ENCODE results near the gene LAMC3. TPM values are rescaled to one million over a fixed set of nuclear protein-coding genes. Genes with fewer than 3 reads are reported as not detected.

LAMC3 gene
- total RNA-seq, 1 experiment from 2014 or later = not detected

DNA sequence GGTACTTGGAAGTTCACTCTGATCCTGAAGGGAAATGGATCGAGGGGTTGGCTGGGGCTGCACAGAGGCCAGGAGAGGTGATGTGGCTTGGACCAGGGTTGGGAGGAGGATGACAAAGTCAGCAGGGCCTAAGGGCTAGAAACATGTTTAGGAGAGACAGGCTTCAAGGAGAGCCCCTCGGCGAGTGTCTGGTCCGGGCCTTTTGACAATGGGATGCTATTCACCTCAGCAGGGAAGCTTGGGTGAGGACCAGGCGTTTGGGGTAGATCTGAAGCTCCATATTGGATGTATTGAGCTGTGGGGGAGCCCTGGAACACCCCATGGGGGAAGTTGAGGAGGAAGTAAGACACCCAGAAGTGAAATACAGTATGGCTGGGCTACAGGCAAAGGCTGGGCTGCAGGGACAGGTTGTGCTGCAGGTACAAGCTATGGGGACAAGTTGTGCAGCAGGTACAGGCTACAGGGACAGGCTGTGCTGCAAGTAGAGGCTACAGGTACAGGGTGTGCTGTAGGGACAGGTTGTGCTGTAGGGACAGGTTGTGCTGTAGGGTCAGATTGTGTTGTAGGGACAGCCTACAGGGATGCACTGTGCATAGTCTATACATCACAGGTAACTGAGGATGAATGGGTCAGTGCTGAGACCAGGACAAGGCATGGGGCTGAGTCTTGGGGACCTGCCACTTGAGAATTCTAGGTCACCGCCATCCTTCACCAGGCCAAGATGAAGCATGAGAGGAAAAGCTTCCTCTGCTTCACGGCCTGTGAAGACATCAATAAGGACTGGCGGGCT, 47.3 kb upstream of the LAMC3 start:
- no peaks in the 10 kb centered on the region for H3K27me3 Mint-ChIP-seq (ENCODE audit: insufficient read depth, unreplicated experiment)
- DNase-seq (ENCODE audit: unreplicated experiment) = no peak
- no TSS peak for BruUV-seq (replicated peaks)
- H3K4me1 Mint-ChIP-seq (ENCODE audit: insufficient read depth, unreplicated experiment) = peaks cover 24% of the 10 kb centered on the region
- TF ChIP-seq, protein P1, sequence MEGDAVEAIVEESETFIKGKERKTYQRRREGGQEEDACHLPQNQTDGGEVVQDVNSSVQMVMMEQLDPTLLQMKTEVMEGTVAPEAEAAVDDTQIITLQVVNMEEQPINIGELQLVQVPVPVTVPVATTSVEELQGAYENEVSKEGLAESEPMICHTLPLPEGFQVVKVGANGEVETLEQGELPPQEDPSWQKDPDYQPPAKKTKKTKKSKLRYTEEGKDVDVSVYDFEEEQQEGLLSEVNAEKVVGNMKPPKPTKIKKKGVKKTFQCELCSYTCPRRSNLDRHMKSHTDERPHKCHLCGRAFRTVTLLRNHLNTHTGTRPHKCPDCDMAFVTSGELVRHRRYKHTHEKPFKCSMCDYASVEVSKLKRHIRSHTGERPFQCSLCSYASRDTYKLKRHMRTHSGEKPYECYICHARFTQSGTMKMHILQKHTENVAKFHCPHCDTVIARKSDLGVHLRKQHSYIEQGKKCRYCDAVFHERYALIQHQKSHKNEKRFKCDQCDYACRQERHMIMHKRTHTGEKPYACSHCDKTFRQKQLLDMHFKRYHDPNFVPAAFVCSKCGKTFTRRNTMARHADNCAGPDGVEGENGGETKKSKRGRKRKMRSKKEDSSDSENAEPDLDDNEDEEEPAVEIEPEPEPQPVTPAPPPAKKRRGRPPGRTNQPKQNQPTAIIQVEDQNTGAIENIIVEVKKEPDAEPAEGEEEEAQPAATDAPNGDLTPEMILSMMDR (IDR thresholded peaks at IDR 0.05; ENCODE audit: unreplicated experiment) = no peak
- intact Hi-C loops (cut with micrococcal nuclease) = loop anchor here (2.0 kb wide), 1 partner anchor 15 kb away; no protein-coding TSS in a partner anchor
- POLR2A ChIA-PET = interaction anchor here (0.6 to 1.2 kb wide), 4 partner anchors 13 to 546 kb away, joined by 3 to 5 read pairs (median 3); no protein-coding TSS in a partner anchor
- H3K9me3 Mint-ChIP-seq (ENCODE audit: unreplicated experiment) = peaks cover 8% of the 10 kb centered on the region
- CTCF ChIA-PET = interaction anchor here (0.6 to 1.2 kb wide), 4 partner anchors 12 to 96 kb away, joined by 3 read pairs; no protein-coding TSS in a partner anchor
- peaks cover 6% of the 10 kb centered on the region for H3K36me3 Mint-ChIP-seq (ENCODE audit: insufficient read depth, unreplicated experiment)
- H3K27ac Mint-ChIP-seq (ENCODE audit: low read depth, unreplicated experiment) = peak overlapping the region; percentile 88
- H3K4me3 Mint-ChIP-seq (ENCODE audit: unreplicated experiment) = no peak overlapping the region

DNA sequence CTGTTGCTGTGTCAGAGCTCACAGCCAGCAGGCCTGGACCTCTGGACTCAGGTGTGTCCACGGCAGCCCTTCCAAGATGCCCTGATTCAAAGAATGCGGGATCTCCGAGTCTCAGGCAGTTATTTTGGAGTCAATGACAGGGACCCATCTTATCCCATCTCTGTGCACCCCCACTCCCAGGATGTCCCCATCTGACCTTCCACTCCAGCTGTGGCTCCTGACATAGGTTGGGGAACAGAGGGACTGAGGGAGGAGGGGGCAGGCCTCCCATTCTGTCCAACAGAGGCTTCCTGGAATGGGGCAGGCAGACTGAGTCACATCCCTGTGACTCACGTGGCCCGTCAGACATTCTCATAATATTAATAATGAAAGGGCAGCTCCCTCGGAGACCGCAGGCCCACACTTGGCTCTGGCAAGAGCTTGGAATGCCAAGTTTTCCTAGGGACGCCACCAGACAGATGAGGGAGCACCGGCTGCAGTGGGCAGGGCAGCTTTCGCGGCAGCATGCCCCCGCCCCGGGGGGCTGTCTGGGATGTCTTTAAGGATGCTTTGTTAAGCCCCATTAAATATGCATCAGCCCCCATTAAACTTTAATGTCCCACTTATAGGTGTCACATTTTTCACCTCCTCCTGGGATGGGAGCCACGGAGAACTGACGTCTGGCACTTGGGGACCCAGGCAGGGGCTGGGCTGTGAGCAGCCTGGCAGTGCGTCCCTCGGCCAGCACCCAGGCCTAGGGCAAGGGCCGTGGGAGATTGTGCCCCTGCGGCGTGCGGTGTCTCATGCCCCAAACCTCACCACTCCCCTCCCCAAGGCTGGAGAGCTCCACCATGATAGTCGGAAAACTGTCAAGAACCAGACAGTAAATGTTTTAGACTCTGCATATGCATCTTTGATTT, 46.3 kb upstream of the LAMC3 start:
- DNase-seq (ENCODE audit: unreplicated experiment) = peak; percentile 95
- Mint-ChIP-seq H3K36me3 (ENCODE audit: insufficient read depth, unreplicated experiment) (peaks cover 6% of the 10 kb centered on the region), H3K4me1 (ENCODE audit: insufficient read depth, unreplicated experiment) (peaks cover 24% of the 10 kb centered on the region), H3K27ac (ENCODE audit: low read depth, unreplicated experiment) (peak overlapping the region; percentile 88), H3K27me3 (ENCODE audit: insufficient read depth, unreplicated experiment) (no peaks in the 10 kb centered on the region), H3K9me3 (ENCODE audit: unreplicated experiment) (peaks cover 8% of the 10 kb centered on the region), H3K4me3 (ENCODE audit: unreplicated experiment) (no peak overlapping the region)
- intact Hi-C loops (cut with micrococcal nuclease) = loop anchor here (2.0 kb wide), 1 partner anchor 16 kb away; no protein-coding TSS in a partner anchor
- CTCF ChIA-PET = interaction anchor here (0.6 to 1.2 kb wide), 6 partner anchors 16 to 97 kb away, joined by 3 read pairs; no protein-coding TSS in a partner anchor
- TF ChIP-seq, protein P1 (IDR thresholded peaks at IDR 0.05; ENCODE audit: unreplicated experiment) = no peak
- POLR2A ChIA-PET = interaction anchor here (0.6 to 1.4 kb wide), 7 partner anchors 13 to 547 kb away, joined by 3 to 4 read pairs (median 3); partner anchors contain the start of gene EXOSC2
- no TSS peak for BruUV-seq (replicated peaks)

DNA sequence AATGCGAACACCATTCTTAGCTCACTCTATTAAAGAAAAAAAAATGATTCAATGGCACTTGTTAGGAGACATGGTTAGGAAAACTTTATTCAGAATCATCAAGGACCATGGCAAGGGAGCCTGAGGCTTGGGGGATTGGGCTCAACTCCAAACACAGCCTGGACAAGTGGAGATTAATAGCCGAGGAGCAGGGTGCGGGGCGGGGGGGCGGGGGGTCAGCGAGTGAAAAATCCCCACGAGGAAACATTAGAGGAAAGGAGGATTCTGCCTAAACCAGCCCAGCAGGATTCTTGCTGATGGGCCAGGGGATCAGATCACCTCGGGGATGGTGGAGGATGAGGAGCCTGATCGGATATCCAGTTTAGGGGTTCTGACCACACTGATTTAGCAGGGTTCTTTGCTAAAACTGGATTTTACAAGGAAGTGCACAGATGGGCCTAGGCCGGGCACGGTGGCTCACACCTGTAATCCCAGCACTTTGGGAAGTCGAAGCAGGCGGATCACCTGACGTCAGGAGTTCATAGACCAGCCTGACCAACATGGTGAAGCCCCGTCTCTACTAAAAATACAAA, 45.6 kb upstream of the LAMC3 start:
- intact Hi-C loops (cut with micrococcal nuclease) = loop anchor here (2.0 kb wide), 1 partner anchor 17 kb away; no protein-coding TSS in a partner anchor
- no peaks in the 10 kb centered on the region for H3K27me3 Mint-ChIP-seq (ENCODE audit: insufficient read depth, unreplicated experiment)
- ChIA-PET CTCF (interaction anchor here (1.0 kb wide), 1 partner anchor 36 kb away, joined by 3 read pairs; no protein-coding TSS in a partner anchor), POLR2A (interaction anchor here (1.1 to 1.4 kb wide), 4 partner anchors 14 to 270 kb away, joined by 3 to 4 read pairs (median 4); partner anchors contain the start of gene EXOSC2)
- H3K4me1 Mint-ChIP-seq (ENCODE audit: insufficient read depth, unreplicated experiment) = peaks cover 24% of the 10 kb centered on the region
- peaks cover 8% of the 10 kb centered on the region for H3K9me3 Mint-ChIP-seq (ENCODE audit: unreplicated experiment)
- no peak overlapping the region for H3K4me3 Mint-ChIP-seq (ENCODE audit: unreplicated experiment)
- no peak for DNase-seq (ENCODE audit: unreplicated experiment)
- no TSS peak for BruUV-seq (replicated peaks)
- H3K27ac Mint-ChIP-seq (ENCODE audit: low read depth, unreplicated experiment) = peak overlapping the region; percentile 88
- H3K36me3 Mint-ChIP-seq (ENCODE audit: insufficient read depth, unreplicated experiment) = peaks cover 6% of the 10 kb centered on the region
- TF ChIP-seq, protein P1 (IDR thresholded peaks at IDR 0.05; ENCODE audit: unreplicated experiment) = no peak

Measured in MCF 10A (cell line).